GM18526 (cell line): ENCODE measurements around the gene CTNNA3.

Experiments
- POLR2A ChIP-seq: IDR thresholded peaks from 3 replicates; pipeline ENCODE4 v1.6.1; 2011; ENCODE audit not compliant: insufficient read length; ENCODE audit errors: extremely low read depth

Gene CTNNA3

DNA sequence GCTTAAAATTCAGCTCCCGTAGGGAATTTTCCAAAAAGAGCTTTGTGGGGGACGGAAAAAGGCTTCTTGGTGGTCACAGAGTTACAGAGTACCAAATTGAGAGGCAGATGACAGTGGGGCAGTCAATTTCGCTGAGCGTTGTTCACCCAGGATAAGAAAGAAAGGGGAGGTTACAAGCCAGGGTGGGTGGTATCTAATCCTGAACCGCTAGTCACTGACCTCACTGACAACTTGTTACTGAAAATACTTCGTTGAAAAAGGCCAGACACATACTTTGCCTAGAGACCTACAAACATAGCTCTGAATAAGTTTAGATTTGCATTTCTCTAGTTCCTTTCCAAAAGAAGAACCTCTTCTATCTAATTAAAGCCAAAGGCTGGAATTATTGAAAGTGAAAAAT, at the start of gene CTNNA3:
CTNNA3 (minus strand) TSS at position 167 of the 400 bp plus-strand sequence.
- no peak for TF ChIP-seq POLR2A

DNA sequence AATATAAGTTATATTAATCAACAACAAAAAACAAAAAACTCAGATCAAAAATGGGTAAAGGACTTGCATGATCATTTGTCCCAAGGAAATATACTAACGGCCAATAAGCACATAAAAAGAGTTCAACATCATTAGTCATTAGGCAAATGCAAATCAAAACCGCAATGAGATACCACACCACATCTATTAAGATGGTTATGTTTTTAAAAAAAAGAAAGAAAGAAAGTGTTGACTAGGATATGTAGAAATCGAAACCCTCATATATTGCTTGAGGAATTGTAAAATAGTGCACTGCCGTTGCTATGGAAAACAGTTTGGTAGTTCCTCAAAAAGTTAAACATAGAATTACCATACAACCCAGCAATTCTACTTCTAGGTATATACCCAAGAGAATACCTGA, 39.4 kb upstream of the CTNNA3 start:
- TF ChIP-seq POLR2A: no peak

DNA sequence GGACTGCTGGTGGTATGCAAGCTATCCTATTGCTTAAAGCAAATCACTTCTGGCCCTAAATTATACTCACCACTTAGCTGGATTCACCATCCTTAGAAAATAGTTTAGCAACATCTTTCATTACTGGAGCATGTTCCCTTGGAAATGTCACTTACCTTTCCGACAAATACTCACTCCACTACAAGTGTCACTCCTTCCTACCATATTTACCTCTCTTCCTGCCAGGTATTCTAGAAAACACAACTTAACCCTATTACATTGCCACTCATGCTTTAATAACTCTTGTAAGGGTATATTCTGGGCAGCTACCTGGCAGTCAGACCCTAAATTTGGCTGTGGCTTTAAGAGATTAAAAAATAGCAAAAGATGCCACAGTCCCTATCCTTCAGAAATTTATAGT, 37.5 kb upstream of the CTNNA3 start:
- no peak for TF ChIP-seq POLR2A

DNA sequence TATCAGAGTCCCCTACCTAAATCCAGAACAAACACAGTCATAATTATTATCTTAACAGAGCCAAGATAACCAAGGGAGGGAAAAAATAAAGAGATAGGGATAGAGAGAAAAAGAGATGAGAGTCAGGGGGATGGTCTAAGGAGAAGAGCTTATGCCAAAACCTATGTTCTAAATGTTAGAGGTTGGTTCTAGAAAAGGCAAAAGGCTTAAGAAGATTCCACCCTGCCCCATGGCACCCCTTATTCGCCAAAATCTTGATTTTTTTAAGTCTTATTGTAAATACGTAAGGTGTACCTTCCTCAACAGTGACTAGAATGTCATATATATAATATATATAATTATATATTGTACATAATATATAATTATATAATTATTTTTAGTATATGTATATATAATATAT, 29.6 kb upstream of the CTNNA3 start:
- no peak for TF ChIP-seq POLR2A

DNA sequence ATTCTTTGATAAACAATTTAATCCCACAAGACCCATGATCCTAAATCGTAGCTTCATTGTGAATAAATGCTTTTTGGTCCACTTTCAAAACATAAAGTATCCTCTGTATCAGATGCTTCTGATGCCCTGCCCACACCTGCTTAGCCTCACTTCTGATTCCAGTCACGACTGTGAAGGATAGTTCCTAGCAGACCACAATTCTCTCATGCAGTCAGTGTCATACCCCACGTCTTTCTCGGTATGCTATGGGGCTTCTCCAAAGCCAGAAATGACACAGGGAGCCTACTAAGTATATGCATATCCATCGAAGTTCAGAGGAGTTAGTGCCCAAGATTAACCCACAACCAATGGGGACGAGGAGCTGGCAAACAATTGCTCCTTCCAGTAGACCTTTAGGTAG, 27.6 kb upstream of the CTNNA3 start:
- TF ChIP-seq POLR2A: no peak

DNA sequence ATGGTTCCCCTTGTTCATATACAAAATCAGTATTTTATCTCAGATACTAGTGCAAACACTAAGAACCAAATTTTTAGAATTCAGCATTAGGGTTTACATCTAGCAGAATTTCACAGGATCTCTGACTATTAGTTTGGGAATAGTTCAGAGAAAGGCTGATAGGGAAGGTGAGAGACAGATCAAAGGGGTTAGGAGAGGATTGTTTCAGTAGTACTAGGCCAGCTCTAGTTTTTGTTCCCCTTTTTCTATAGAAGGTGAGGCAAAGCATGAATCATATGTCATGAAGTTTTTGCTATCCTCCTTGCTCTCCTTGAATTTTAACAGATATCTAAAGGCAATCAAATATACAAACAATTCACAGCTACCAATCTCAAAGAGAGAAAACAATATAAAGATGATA, 26.1 kb upstream of the CTNNA3 start:
- no peak for TF ChIP-seq POLR2A

DNA sequence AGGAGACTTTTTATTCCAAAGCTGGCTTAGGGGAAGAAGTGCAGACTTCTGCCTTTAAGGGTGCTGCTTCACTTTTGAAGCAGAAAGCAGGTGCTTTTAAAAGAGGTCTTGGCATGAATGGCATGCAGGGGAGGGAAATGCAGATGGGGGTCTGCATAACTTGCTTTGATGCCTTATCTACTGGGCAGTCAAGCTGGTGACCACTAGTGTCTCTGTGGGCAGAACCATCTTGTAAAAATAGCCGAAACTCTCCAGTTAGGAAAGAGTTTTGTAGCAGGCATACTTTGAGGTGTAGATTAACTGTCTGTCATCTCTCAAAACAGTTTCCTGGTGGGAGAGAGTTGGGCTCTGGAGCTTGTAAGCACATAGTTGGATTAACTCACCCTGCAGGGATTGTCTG, 9.9 kb upstream of the CTNNA3 start:
- no peak for TF ChIP-seq POLR2A

DNA sequence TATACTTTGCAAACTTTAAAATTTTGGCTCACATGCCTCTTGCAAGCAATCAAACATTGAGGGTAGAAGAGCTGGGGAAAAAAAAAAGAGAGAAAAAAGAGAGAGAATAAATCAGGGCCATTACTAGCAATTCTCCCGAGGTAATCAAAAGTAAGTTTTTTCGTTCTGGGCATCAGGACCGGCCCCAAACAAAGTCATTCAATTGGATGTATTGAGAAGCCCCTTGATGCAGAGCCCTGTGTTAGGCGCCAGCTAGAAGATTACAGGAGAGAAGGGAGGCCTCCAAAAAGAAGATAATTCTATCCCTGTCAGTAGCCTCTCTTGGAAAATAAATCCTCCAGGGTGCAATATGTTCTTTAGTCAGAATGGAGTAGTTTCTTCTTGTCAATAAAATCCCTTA, 2.2 kb upstream of the CTNNA3 start:
- TF ChIP-seq POLR2A: no peak

DNA sequence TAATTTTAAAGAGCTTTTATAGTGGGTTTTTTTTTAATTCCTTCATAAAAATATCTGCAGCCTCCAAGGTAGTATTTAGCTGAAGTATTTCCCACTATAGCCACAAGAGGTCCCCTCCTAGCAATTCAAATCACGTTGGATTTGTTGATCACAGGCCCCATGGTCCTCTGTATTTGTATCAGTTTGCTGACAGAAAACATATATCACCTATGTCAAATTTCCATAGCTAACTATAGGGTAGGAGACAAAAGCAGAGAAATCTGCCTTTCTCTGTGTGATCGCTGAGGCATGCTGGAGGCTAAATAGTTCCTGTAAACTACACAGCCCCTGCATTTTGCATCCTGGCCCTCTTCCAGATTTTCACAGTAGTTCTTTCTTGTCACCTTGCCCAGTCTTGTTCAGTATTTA, 1.7 kb upstream of the CTNNA3 start:
- no peak for TF ChIP-seq POLR2A

DNA sequence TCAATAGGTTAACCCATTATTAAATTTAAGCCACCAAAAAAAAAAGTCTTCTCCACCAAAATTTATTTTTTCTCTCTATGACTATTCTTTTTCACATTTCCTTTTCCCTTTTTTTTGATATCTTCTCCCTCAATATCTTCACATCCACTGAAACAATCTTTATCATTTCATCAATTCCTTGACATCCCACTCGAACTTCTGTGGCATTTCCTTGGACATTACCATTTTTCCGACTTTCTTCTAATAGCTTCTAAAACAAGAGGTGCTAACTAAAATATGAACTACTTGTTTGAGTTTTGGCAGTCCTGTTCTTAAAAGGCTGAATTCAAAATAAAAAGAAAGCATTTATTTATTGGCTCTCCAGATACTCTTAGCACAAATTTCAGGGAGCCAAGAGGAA, 684 bp upstream of the CTNNA3 start:
- no peak for TF ChIP-seq POLR2A

DNA sequence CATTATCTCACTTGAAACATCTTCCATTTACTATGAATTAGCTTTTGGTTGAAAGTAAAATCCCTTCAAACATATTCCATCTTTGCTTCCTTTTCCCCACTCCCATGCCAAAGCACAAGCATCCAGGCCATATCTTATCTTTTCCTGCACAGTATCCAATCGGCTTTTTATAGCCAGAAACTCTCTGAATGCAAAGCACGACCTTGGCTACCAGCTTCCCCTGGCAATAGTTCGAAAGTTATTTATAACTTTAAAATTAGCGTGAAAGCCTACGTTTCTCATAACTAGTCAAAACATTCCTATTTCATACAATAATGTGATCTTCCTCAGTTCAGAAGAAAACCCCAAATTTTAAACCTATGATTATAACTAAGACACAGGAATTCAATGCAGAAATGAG, 440 bp downstream of the CTNNA3 start:
- TF ChIP-seq POLR2A: no peak

DNA sequence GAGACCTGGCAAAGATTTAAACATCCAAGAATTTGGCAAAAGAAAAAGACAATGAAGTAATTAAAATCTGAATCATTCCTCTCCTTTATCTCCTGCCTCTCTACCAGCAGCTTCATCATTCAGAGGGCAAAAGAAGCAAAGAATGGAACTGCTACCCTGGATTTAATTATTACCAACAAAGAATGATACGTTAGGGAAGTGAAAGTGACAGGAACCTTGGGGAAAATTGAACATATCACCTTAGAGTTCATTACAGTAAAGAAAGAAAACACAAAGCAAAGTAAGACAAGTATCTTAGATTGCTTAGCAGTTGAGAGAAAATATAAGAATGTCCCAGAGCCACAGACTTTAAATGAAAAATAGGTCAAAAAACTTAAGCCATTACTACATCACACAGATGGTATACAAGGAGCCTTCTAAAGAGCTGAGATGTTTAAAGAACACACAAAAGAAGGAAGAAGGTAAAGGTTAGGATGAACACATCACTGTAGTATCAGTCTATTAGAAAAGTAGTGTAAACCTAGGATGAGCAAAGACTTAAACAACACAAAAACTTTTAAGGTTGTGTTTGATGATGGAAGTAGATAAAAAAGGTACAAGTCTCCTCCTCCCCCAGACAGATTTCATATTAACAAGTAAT, 17.5 kb downstream of the CTNNA3 start:
- TF ChIP-seq POLR2A: no peak

DNA sequence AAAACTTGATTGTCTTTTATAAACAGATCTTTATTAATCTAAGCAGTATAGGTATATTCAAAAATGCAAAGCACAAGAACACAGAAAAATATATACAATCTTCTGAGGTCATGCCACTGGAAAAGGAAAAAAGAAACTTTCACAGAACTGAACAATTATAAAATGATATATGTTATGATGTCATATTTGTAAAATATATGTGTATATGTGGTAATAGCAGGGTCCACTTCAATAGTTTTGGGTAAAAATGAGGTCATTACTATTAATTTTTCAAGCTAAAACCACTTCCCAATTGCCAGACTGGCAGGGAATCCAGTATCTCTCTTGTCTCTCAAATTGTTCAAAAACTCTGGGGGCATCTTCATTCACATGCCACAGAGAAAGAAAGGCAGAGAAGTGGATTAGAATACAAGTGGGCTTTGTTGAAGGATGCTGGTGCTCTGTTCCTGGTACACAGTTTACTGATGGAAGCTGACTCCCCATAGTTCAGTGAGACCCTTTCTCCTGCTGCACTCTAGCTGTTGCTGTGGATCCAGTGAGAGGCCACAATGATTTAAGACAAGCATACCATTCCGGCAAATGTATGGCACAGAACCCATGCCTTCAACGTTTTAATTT, 19.7 kb downstream of the CTNNA3 start:
- no peak for TF ChIP-seq POLR2A

DNA sequence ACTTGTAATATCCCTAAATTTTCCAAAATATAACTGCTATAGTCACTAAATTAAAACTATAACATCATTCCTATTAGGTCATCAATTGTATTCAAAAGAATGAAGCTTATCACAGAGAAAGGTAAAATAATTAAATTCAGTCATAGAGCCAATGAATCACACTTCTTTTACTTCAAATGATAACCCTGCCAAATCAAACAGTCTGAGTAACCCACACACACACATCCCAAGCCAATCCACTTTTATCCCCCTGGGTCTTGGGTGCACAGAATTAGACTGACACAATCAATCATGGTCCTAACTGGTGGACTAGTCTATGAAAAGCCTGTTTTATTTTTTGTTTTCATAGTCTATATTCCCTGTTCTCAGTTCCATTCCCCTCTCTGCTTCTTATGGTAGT, 25.6 kb downstream of the CTNNA3 start:
- TF ChIP-seq POLR2A: no peak

DNA sequence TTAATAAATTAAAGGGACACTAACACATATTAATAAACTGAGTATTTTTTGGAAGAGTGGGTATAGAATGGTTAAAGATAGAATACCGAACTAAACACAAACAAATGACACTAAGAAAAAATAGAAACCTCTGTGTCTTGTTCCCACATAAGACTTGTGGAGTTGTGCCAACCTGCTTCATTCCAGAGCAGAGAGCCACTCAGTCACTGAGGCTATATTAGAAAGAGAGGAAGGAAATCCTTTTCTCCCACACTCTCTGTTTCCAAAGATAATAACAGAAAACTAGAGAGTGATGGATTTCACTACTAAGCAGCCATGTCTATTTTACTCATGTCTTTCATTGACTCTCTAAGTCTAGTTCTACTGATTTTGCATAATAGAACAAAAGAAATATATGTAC, 26.0 kb downstream of the CTNNA3 start:
- no peak for TF ChIP-seq POLR2A

DNA sequence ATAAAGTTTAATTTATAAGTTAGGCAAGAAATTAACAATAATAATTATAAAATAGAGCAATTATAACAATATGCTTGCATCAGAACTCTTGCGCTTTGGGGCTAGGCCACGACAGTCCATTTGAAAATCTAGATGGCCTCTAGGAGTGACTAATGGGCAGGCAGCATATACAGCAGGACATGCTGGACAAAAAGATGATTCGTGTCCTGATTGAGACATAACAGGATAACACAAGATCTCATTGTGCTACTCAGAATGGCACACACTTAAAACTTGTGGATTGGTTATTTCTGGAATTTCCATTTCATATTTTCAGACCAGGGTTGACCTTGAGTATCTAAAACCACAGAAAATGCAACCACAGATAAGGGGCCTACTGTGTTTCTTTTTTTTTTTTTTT, 27.5 kb downstream of the CTNNA3 start:
- TF ChIP-seq POLR2A: no peak

DNA sequence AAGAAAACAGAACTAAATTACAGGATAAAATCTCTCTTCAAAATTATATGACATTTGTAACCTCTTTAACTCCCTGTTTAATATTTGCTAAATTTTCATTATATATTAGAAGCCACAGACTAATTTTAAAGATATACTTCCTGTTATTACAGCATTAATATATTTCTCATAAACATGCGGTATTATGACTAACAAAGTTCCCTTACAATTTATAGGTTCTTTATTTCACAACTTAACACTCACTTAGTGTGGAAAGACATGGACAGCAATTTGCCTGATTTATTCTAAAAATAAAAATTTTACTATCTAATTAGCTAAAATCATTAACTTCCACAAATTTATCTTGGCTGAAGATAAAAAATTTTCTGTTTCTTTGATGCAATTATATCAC, 29.0 kb downstream of the CTNNA3 start:
- TF ChIP-seq POLR2A: no peak
